ENCODE results near the gene CACNA1C. TPM values are rescaled to one million over a fixed set of nuclear protein-coding genes. Genes with fewer than 3 reads are reported as not detected.

Gene CACNA1C
- total RNA-seq, 4 donors from 2014 or later = 1.4 to 3.7 (median 2.2) TPM

DNA sequence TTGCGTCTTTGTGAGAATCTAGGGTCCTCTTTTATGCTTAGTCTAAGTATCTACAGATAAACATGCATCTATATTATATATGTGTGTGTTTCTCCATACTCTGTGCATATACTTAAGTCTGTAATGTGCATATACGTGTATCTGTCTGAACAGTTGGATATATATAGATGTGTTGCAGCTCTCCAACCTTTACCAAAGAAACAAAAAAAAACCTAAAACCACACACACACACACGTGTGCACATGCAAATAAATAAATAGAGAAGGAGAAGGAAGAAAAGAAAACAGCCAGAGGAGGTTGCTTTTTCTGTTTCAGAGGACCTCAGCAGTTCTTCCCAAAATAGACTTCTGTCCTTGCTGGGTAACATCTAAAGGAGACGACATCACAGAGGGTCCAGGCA is 244.9 kb downstream of the CACNA1C start:
- H3K4me3 ChIP-seq = no peak overlapping the region
- H3K36me3 ChIP-seq = no peaks in the 10 kb centered on the region
- no peak overlapping the region for H3K27ac ChIP-seq
- no peak for DNase-seq (ENCODE audit: low spot score in 2 of 2)
- H3K4me1 ChIP-seq = peaks cover 7% of the 10 kb centered on the region
- WGBS = 77% methylated on average over 4 of the region's 4 CpGs
- no peaks in the 10 kb centered on the region for H3K27me3 ChIP-seq
- no peaks in the 10 kb centered on the region for H3K9me3 ChIP-seq
- TF ChIP-seq, protein P1, sequence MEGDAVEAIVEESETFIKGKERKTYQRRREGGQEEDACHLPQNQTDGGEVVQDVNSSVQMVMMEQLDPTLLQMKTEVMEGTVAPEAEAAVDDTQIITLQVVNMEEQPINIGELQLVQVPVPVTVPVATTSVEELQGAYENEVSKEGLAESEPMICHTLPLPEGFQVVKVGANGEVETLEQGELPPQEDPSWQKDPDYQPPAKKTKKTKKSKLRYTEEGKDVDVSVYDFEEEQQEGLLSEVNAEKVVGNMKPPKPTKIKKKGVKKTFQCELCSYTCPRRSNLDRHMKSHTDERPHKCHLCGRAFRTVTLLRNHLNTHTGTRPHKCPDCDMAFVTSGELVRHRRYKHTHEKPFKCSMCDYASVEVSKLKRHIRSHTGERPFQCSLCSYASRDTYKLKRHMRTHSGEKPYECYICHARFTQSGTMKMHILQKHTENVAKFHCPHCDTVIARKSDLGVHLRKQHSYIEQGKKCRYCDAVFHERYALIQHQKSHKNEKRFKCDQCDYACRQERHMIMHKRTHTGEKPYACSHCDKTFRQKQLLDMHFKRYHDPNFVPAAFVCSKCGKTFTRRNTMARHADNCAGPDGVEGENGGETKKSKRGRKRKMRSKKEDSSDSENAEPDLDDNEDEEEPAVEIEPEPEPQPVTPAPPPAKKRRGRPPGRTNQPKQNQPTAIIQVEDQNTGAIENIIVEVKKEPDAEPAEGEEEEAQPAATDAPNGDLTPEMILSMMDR (IDR thresholded peaks at IDR 0.05) = no peak
- TF ChIP-seq POLR2AphosphoS5 (IDR thresholded peaks at IDR 0.05) (no peak), EP300 (IDR thresholded peaks at IDR 0.05) (no peak)

DNA sequence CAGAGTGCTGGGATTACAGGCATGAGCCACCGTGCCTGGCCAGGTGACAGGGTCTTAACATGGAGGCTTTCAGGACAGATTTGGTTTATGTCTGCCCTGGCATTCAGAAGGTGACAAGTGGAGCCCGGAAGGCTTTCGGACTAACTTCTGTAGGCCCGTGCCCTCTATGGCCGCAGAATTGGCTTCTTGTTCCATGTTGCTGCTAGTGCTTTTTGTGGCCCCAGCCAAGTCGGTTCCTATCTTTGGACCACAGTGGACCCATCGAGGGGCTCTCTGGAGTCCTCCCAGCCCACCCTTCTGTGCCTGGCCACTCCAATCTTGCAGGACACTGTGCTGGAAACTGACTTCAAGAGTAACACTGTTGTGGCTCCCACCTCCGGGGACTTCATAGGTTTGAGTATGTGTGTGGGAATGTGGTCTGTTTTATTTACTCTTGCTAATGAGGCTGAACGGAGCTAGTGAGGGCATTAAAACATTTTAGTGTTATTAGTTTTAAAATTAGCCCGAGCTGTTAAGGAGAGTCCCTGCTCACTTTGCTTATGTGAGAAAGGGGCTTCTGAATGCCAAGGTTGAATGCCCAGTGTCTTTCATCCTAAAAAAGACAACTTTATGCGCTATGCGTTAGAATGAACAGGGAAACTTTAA is 245.9 kb downstream of the CACNA1C start:
- H3K9me3 ChIP-seq = no peaks in the 10 kb centered on the region
- peaks cover 7% of the 10 kb centered on the region for H3K4me1 ChIP-seq
- no peaks in the 10 kb centered on the region for H3K36me3 ChIP-seq
- H3K4me3 ChIP-seq = no peak overlapping the region
- TF ChIP-seq, protein P1 (IDR thresholded peaks at IDR 0.05) = no peak
- TF ChIP-seq POLR2A (IDR thresholded peaks at IDR 0.05) = no peak
- no peak for TF ChIP-seq EP300 (IDR thresholded peaks at IDR 0.05)
- TF ChIP-seq POLR2AphosphoS5 (IDR thresholded peaks at IDR 0.05) = no peak
- WGBS = 79% methylated on average over 7 of the region's 12 CpGs
- no peak for DNase-seq (ENCODE audit: low spot score in 2 of 2)
- H3K27me3 ChIP-seq = no peaks in the 10 kb centered on the region
- H3K27ac ChIP-seq = no peak overlapping the region

DNA sequence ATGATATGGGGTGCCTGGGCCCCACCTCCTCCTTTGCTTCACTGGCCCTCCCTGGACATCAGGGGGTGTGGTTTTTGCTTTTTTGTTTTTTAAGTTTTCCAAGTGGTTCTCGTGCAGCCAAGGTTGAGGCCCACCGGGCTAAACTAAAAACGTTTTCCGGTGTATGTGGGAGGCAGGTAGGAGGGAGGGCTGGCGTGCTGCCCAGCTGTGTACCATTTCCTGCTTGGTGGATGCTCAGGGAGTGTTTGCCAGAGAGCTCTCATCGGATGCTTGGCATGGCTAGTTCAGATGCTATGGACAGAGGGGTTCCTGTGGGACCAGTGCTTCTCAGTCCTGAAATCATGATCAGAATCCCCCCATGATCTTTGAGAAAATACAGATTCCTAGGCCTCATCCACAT is 246.4 kb downstream of the CACNA1C start:
- TF ChIP-seq POLR2AphosphoS5 (IDR thresholded peaks at IDR 0.05) (no peak), POLR2A (IDR thresholded peaks at IDR 0.05) (no peak), EP300 (IDR thresholded peaks at IDR 0.05) (no peak)
- TF ChIP-seq, protein P1 (IDR thresholded peaks at IDR 0.05) = no peak
- peaks cover 7% of the 10 kb centered on the region for H3K4me1 ChIP-seq
- WGBS = 47% methylated on average over 6 of the region's 6 CpGs
- H3K9me3 ChIP-seq = no peaks in the 10 kb centered on the region
- no peaks in the 10 kb centered on the region for H3K27me3 ChIP-seq
- DNase-seq (ENCODE audit: low spot score in 2 of 2) = no peak
- no peaks in the 10 kb centered on the region for H3K36me3 ChIP-seq
- H3K4me3 ChIP-seq = no peak overlapping the region
- no peak overlapping the region for H3K27ac ChIP-seq

DNA sequence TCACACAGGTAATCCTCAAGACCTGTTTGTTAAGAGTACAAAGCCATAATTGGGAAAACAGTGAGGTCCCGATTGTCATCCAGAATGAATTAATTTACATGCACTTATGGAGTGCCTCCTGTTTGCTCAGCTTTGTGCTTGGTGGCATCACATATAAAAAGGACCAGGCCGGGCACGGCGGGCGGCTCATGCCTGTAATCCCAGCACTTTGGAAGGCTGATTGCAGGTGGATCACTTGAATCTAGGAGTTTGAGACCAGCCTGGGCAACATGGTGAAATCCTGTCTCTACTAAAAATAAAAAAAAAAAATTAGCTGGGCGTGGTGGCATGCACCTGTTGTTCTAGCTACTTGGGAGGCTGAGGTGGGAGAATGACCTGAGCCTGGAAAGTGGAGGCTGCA is 247.4 kb downstream of the CACNA1C start:
- 94% methylated on average over 6 of the region's 6 CpGs for whole genome bisulfite sequencing
- Histone ChIP-seq H3K4me1 (peaks cover 6% of the 10 kb centered on the region), H3K9me3 (no peaks in the 10 kb centered on the region), H3K36me3 (no peaks in the 10 kb centered on the region), H3K4me3 (no peak overlapping the region), H3K27ac (no peak overlapping the region), H3K27me3 (no peaks in the 10 kb centered on the region)
- no peak for TF ChIP-seq POLR2A (IDR thresholded peaks at IDR 0.05)
- TF ChIP-seq POLR2AphosphoS5 (IDR thresholded peaks at IDR 0.05) = no peak
- TF ChIP-seq, protein P1 (IDR thresholded peaks at IDR 0.05) = no peak
- TF ChIP-seq EP300 (IDR thresholded peaks at IDR 0.05) = no peak
- no peak for DNase-seq (ENCODE audit: low spot score in 2 of 2)

DNA sequence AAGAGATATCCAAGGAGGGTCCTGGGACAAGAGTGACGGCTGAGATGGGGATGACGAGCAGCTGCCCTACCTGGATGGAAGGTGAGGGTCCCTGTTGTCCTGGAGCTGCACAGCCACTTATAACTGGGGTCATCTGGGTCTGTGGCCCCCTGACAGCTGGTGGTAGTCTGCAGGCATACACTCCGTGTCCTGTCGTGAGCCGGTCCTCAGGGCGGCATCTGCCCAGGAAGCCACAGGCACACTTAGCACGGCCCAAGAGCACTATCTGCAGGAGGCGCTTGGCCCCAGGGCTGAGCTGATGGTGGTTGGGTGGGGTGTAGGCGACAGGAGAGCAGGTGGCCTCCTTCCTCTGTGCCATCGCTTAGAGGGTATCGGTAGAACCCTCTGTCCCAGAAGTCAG is 248.1 kb downstream of the CACNA1C start:
- Histone ChIP-seq H3K4me1 (peaks cover 3% of the 10 kb centered on the region), H3K4me3 (no peak overlapping the region), H3K27me3 (no peaks in the 10 kb centered on the region), H3K27ac (no peak overlapping the region), H3K36me3 (no peaks in the 10 kb centered on the region), H3K9me3 (no peaks in the 10 kb centered on the region)
- WGBS = 90% methylated on average over 11 of the region's 11 CpGs
- no peak for TF ChIP-seq EP300 (IDR thresholded peaks at IDR 0.05)
- no peak for TF ChIP-seq POLR2A (IDR thresholded peaks at IDR 0.05)
- TF ChIP-seq, protein P1 (IDR thresholded peaks at IDR 0.05) = no peak
- TF ChIP-seq POLR2AphosphoS5 (IDR thresholded peaks at IDR 0.05) = no peak
- no peak for DNase-seq (ENCODE audit: low spot score in 2 of 2)

All from suprapubic skin (tissue), 4 donors.